ENCODE measurements around the gene STX17.

STX17 gene

GRCh38 chr9:100013573-100013972 is 107.1 kb downstream of the STX17 start:
- in situ Hi-C loops (cut with HindIII; ENCODE audit: low sequenced_read_pairs) = no loop called here
- no peak for DNase-seq (ENCODE audit: low read depth)

GRCh38 chr9:100014846-100015245 is 108.4 kb downstream of the STX17 start:
- no peak overlapping the region for H3K4me3 ChIP-seq (ENCODE audit: low read depth, low read length)
- in situ Hi-C loops (cut with HindIII; ENCODE audit: low sequenced_read_pairs) = no loop called here
- DNase-seq (ENCODE audit: low read depth) = no peak
- no peak for TF ChIP-seq CTCF (IDR thresholded peaks at IDR 0.05; ENCODE audit: low read depth, low read length, missing control alignments)

More at GRCh38 chr9:100013573-100013972, 107.1 kb downstream of the STX17 start:
- no peak overlapping the region for H3K4me3 ChIP-seq (ENCODE audit: low read depth, low read length)
- no peak for TF ChIP-seq CTCF (IDR thresholded peaks at IDR 0.05; ENCODE audit: low read depth, low read length, missing control alignments)

GRCh38 chr9:100019541-100019940 is 113.1 kb downstream of the STX17 start:
- in situ Hi-C loops (cut with HindIII; ENCODE audit: low sequenced_read_pairs) = no loop called here
- no peak for DNase-seq (ENCODE audit: low read depth)
- TF ChIP-seq CTCF (IDR thresholded peaks at IDR 0.05; ENCODE audit: low read depth, low read length, missing control alignments) = no peak
- H3K4me3 ChIP-seq (ENCODE audit: low read depth, low read length) = no peak overlapping the region
